Ascending aorta (tissue), 2 donors: ENCODE results near the gene CACFD1. TPM values are rescaled to one million over a fixed set of nuclear protein-coding genes. Genes with fewer than 3 reads are reported as not detected.

Experiments used
- DNase-seq, 2 donors: peaks; one replicate each; pipeline ENCODE4 v3.0.0-alpha.2; 2019; ENCODE audit warnings: low spot score in 2 of 2
- H3K27ac ChIP-seq, 2 donors: fragments of 200-600 bp; sonication (generic); one replicate each; pipeline ENCODE4 v1.5.1; 2016 to 2017; ENCODE audit warnings: mild to moderate bottlenecking in 1 of 2
- H3K27me3 ChIP-seq: fragments of 200-600 bp; sonication (generic); one replicate; pipeline ENCODE4 v1.5.1; 2017
- H3K36me3 ChIP-seq, 2 donors: fragments of 200-600 bp; sonication (generic); one replicate each; pipeline ENCODE4 v1.5.1; 2016
- H3K4me1 ChIP-seq, 2 donors: fragments of 200-600 bp; sonication (generic); one replicate each; pipeline ENCODE4 v1.5.1; 2016 to 2017; ENCODE audit warnings: mild to moderate bottlenecking in 1 of 2
- H3K4me3 ChIP-seq, 2 donors: fragments of 200-600 bp; sonication (generic); one replicate each; pipeline ENCODE4 v1.5.1; 2016 to 2017; ENCODE audit warnings: mild to moderate bottlenecking in 1 of 2
- H3K9me3 ChIP-seq, 2 donors: fragments of 200-600 bp; sonication (generic); one replicate each; pipeline ENCODE4 v1.5.1; 2016
- intact Hi-C: fragments of 100-400 bp; cut with DNase I; formaldehyde crosslinking; loops from one replicate; pipeline ENCODE4 v1.15.1; 2023
- total RNA-seq: library from RNA; depleted of rRNA; stranded (reverse); fragments of >200 nt; gene quantifications from one replicate; pipeline ENCODE4 v1.1.0, GENCODE V29; 2016
- TF ChIP-seq, protein P1 (sequence below), 3 experiments: fragments of 200-600 bp in 2 of 3; fragments of 450-650 bp in 1 of 3; sonication (generic) in 2 of 3; IDR thresholded peaks; one replicate each; pipeline ENCODE4 v1.5.1; 2016 to 2019; ENCODE audit warnings: antibody characterized with exemption in 3 of 3, mild to moderate bottlenecking in 1 of 3, moderate library complexity in 1 of 3

Gene CACFD1
- total RNA-seq, 1 donor from 2014 or later, result 24.8 TPM

- Histone ChIP-seq H3K27ac (no peak overlapping the region), H3K27me3 (no peaks in the 10 kb centered on the region), H3K4me1 (peaks cover 0 to under 1% of the 10 kb centered on the region in 2 donors), H3K9me3 (no peaks in the 10 kb centered on the region), H3K4me3 (no peak overlapping the region), H3K36me3 (peaks cover 19 to 26% of the 10 kb centered on the region in 2 donors)
- DNase-seq, result no peak
- TF ChIP-seq, protein P1, sequence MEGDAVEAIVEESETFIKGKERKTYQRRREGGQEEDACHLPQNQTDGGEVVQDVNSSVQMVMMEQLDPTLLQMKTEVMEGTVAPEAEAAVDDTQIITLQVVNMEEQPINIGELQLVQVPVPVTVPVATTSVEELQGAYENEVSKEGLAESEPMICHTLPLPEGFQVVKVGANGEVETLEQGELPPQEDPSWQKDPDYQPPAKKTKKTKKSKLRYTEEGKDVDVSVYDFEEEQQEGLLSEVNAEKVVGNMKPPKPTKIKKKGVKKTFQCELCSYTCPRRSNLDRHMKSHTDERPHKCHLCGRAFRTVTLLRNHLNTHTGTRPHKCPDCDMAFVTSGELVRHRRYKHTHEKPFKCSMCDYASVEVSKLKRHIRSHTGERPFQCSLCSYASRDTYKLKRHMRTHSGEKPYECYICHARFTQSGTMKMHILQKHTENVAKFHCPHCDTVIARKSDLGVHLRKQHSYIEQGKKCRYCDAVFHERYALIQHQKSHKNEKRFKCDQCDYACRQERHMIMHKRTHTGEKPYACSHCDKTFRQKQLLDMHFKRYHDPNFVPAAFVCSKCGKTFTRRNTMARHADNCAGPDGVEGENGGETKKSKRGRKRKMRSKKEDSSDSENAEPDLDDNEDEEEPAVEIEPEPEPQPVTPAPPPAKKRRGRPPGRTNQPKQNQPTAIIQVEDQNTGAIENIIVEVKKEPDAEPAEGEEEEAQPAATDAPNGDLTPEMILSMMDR (IDR thresholded peaks at IDR 0.05), result no peak
- intact Hi-C loops, result no loop called here
These were observed 6.2 kb downstream of the CACFD1 start for GRCh38 chr9:133465984-133466383.

- Histone ChIP-seq H3K27me3 (no peaks in the 10 kb centered on the region), H3K4me1 (no peaks in the 10 kb centered on the region), H3K4me3 (no peak overlapping the region), H3K36me3 (peaks cover 19 to 26% of the 10 kb centered on the region in 2 donors), H3K9me3 (no peaks in the 10 kb centered on the region), H3K27ac (no peak overlapping the region)
- no peak for DNase-seq
- TF ChIP-seq, protein P1 (IDR thresholded peaks at IDR 0.05), result no peak
- intact Hi-C loops, result no loop called here
These were observed 7.3 kb downstream of the CACFD1 start for GRCh38 chr9:133467101-133467500.

DNA sequence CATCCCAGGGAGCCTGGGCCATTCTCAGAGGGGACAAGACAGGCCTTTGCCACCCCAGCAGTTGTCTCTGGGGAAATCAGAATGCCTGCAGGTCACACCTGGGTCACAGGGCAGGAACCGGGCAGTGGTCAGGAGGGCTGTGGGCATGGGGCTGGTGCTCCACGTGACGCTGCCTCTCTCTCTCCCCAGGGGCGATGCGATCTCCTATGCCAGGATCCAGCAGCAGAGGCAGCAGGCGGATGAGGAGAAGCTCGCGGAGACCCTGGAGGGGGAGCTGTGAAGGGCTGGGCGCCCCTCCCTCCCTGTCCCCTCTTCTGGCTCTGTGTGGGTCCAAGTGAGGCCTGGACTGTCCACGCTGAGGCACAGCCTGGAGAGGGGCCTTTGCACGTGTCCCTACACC is 8.6 kb downstream of the CACFD1 start:
- no peaks in the 10 kb centered on the region for H3K9me3 ChIP-seq
- no peak overlapping the region for H3K27ac ChIP-seq
- no peak for DNase-seq
- H3K36me3 ChIP-seq, result peaks cover 19 to 26% of the 10 kb centered on the region in 2 donors
- no peak overlapping the region for H3K4me3 ChIP-seq
- no peaks in the 10 kb centered on the region for H3K4me1 ChIP-seq
- TF ChIP-seq, protein P1 (IDR thresholded peaks at IDR 0.05), result no peak
- no peaks in the 10 kb centered on the region for H3K27me3 ChIP-seq
- intact Hi-C loops, result no loop called here

GRCh38 chr9:133468777-133469421 is 9.1 kb downstream of the CACFD1 start:
- peaks cover 19 to 26% of the 10 kb centered on the region in 2 donors for H3K36me3 ChIP-seq
- intact Hi-C loops, result no loop called here
- H3K4me3 ChIP-seq, result no peak overlapping the region
- no peaks in the 10 kb centered on the region for H3K4me1 ChIP-seq
- TF ChIP-seq, protein P1 (IDR thresholded peaks at IDR 0.05), result no peak
- DNase-seq, result no peak
- H3K27ac ChIP-seq, result no peak overlapping the region
- H3K9me3 ChIP-seq, result no peaks in the 10 kb centered on the region
- no peaks in the 10 kb centered on the region for H3K27me3 ChIP-seq

DNA sequence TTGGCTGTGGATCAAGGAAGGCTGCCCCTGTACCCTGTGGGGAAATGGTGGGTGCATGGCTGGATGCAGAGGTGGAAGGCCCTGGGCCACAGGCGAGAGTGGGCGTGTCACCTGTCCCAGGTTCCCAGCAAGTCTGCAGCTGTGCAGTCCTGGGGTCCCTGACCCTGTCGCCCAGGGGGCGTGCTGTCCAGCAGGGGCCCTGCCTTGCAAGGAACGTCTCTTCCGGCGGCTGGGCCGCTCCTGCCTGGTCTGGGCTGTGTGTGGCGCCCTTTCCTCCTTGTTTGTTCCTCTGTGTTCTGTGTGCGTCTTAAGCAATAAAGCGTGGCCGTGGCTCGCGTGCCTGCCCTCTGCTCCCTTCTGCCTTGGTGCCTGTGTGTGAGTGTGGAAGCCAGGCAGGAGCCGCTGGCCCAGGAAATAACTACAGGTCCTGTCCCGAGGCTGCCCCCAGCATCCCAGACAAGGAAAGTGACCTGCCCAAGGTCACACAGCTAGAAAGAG is 10.7 kb downstream of the CACFD1 start:
- Histone ChIP-seq H3K4me1 (no peaks in the 10 kb centered on the region), H3K4me3 (no peak overlapping the region), H3K36me3 (peaks cover 12 to 24% of the 10 kb centered on the region in 2 donors), H3K27ac (no peak overlapping the region), H3K9me3 (no peaks in the 10 kb centered on the region), H3K27me3 (no peaks in the 10 kb centered on the region)
- intact Hi-C loops, result no loop called here
- no peak for DNase-seq
- TF ChIP-seq, protein P1 (IDR thresholded peaks at IDR 0.05), result no peak
